Measurements from ENCODE around the gene FBXW7. TPM values are rescaled to one million over a fixed set of nuclear protein-coding genes. Genes with fewer than 3 reads are reported as not detected.

Gene FBXW7
- total and polyA plus RNA-seq, 2 of the 8 experiments (the other 6 are each of a cell fraction or from before 2014, with no cell fraction given) = 6.0 to 26.7 TPM

- TF ChIP-seq POU5F1 (IDR thresholded peaks at IDR 0.05; ENCODE audit: low read depth, low read length) = no peak
- TF ChIP-seq MAFK (IDR thresholded peaks at IDR 0.05; ENCODE audit: low read depth, low read length) = no peak
- TF ChIP-seq NANOG (IDR thresholded peaks at IDR 0.05; ENCODE audit: insufficient read depth, low read depth, low read length, poor library complexity, severe bottlenecking) = no peak
- TF ChIP-seq, protein P1, sequence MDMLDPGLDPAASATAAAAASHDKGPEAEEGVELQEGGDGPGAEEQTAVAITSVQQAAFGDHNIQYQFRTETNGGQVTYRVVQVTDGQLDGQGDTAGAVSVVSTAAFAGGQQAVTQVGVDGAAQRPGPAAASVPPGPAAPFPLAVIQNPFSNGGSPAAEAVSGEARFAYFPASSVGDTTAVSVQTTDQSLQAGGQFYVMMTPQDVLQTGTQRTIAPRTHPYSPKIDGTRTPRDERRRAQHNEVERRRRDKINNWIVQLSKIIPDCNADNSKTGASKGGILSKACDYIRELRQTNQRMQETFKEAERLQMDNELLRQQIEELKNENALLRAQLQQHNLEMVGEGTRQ (IDR thresholded peaks at IDR 0.05; ENCODE audit: low read length) = no peak
These were observed 26.2 kb downstream of the FBXW7 start (continued) for GRCh38 chr4:152509595-152510225.
